NCI-H2081 (cell line): ENCODE results near the gene GPSM3.
A peak's percentile ranks its signal among the peaks of the same experiment; 100 is the strongest.

Source experiments
- DNase-seq, 2 experiments: peaks; one replicate each; lab custom pipeline; 2025; lab: John Stamatoyannopoulos, UW

GPSM3 gene

GRCh38 chr6:32174416-32174815, 18.0 kb downstream of the GPSM3 start:
- no peak for DNase-seq

- DNase-seq, result no peak
These were observed 19.3 kb downstream of the GPSM3 start for GRCh38 chr6:32173051-32173727.

GRCh38 chr6:32171234-32171633, 21.2 kb downstream of the GPSM3 start:
- DNase-seq, result no peak

GRCh38 chr6:32170294-32170693, 22.1 kb downstream of the GPSM3 start:
- DNase-seq, result no peak

- no peak for DNase-seq
These were observed 23.4 kb downstream of the GPSM3 start for GRCh38 chr6:32168807-32169591.

GRCh38 chr6:32168350-32168749, 24.1 kb downstream of the GPSM3 start:
- no peak for DNase-seq

- no peak for DNase-seq
These were observed 24.6 kb downstream of the GPSM3 start for GRCh38 chr6:32167761-32168262.

GRCh38 chr6:32167154-32167760, 25.2 kb downstream of the GPSM3 start:
- DNase-seq, result no peak

GRCh38 chr6:32166411-32167061, 25.9 kb downstream of the GPSM3 start:
- no peak for DNase-seq

- no peak for DNase-seq
These were observed 28.1 kb downstream of the GPSM3 start, which contains the start of gene EGFL8 for GRCh38 chr6:32164295-32164694. TSS of gene EGFL8 (plus strand) at chr6:32164595. CDS start at chr6:32166166, 1,571 bp downstream.

GRCh38 chr6:32163559-32164258, 28.7 kb downstream of the GPSM3 start:
- DNase-seq, result no peak

GRCh38 chr6:32158052-32158451, 34.4 kb downstream of the GPSM3 start:
- no peak for DNase-seq

GRCh38 chr6:32156891-32157290, 35.6 kb downstream of the GPSM3 start:
- DNase-seq, result no peak

- peak; percentile 78 to 83 for DNase-seq
These were observed 37.8 kb downstream of the GPSM3 start for GRCh38 chr6:32154514-32155161.

- DNase-seq, result peak; percentile 83 to 90
These were observed 38.6 kb downstream of the GPSM3 start, which contains the start of gene PPT2 for GRCh38 chr6:32153564-32154513. TSS of gene PPT2 (plus strand) at chr6:32154141. CDS start at chr6:32154595, 454 bp downstream.

- DNase-seq, result no peak
These were observed 39.5 kb downstream of the GPSM3 start for GRCh38 chr6:32152769-32153563.

- DNase-seq, result no peak
These were observed 40.3 kb downstream of the GPSM3 start, which contains the start of gene PRRT1 for GRCh38 chr6:32151863-32152768. TSS of gene PRRT1 (minus strand) at chr6:32151939. CDS start at chr6:32151827, 112 bp downstream.
